ENCODE results near the gene RCL1.

DNA sequence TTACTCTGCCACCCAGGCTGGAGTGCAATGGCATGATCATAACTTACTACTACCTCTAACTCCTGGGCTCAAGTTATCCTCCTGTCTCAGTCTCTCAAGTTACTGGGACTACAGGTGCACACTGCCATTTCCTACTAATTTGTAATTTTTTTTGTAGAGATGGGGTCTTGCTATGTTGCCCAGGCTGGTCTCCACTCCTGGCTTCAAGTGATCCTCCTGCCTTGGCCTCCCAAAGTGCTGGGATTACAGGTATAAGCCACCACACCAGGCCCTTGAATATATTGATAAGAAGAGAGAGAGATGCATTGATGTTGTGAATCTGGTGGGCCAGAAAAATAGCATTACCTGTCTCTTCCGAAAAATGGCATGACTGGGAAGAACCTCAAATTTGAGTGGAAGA lies 21.0 kb upstream of the RCL1 start:
- TF ChIP-seq SIN3A (IDR thresholded peaks at IDR 0.05; ENCODE audit: borderline replicate concordance, insufficient read depth, low read length) (no peak), POLR2AphosphoS5 (IDR thresholded peaks at IDR 0.05; ENCODE audit: low read depth, low read length) (no peak)

All from PFSK-1 (cell line).